Activated CD4-positive, alpha-beta memory T cell treated with anti-CD3 and anti-CD28 coated beads for 36 hours (primary cell): ENCODE measurements around the gene MACF1. TPM values are rescaled to one million over a fixed set of nuclear protein-coding genes. Genes with fewer than 3 reads are reported as not detected.

Source experiments
- CTCF ChIA-PET: fragments of 350-600 bp; sonication (Branson Sonifier 250); formaldehyde crosslinking; loops from one replicate; lab custom pipeline; 2021; ENCODE audit warnings: antibody characterized with exemption, inconsistent platforms; lab: Charles Lee
- POLR2A ChIA-PET: fragments of 350-600 bp; sonication (Branson Sonifier 250); formaldehyde crosslinking; loops from one replicate; lab custom pipeline; 2021; ENCODE audit warnings: antibody characterized with exemption; lab: Charles Lee
- DNase-seq: peaks from one replicate; pipeline ENCODE4 v3.0.0-alpha.2; 2020
- H3K27ac Mint-ChIP-seq: one replicate; pipeline ENCODE4 v1.8.0; 2021; ENCODE audit warnings: mixed read lengths
- H3K27me3 Mint-ChIP-seq: one replicate; pipeline ENCODE4 v1.8.0; 2021; ENCODE audit warnings: mixed read lengths
- H3K36me3 Mint-ChIP-seq: one replicate; pipeline ENCODE4 v1.8.0; 2021; ENCODE audit warnings: mixed read lengths
- H3K4me1 Mint-ChIP-seq: one replicate; pipeline ENCODE4 v1.8.0; 2021; ENCODE audit warnings: low read depth, mixed read lengths
- H3K4me3 Mint-ChIP-seq: one replicate; pipeline ENCODE4 v1.8.0; 2021; ENCODE audit warnings: mild to moderate bottlenecking, mixed read lengths
- H3K9me3 Mint-ChIP-seq: one replicate; pipeline ENCODE4 v1.8.0; 2021; ENCODE audit warnings: mixed read lengths
- intact Hi-C: fragments of 100-400 bp; cut with micrococcal nuclease; formaldehyde crosslinking; loops from one replicate; pipeline ENCODE4 v1.15.1; 2023
- total RNA-seq, 2 experiments: library from RNA; stranded (reverse); gene quantifications; one replicate each; pipeline ENCODE4 v1.2.3, GENCODE V29; 2021

The MACF1 gene
- total RNA-seq, 2 experiments from 2014 or later: 239 to 240 TPM

GRCh38 chr1:39531526-39531925 lies 327.0 kb downstream of the MACF1 start:
- H3K36me3 Mint-ChIP-seq: peaks cover 22% of the 10 kb centered on the region
- no peak overlapping the region for H3K4me3 Mint-ChIP-seq
- no peaks in the 10 kb centered on the region for H3K27me3 Mint-ChIP-seq
- ChIA-PET POLR2A (no interaction called here), CTCF (no interaction called here)
- H3K9me3 Mint-ChIP-seq: no peaks in the 10 kb centered on the region
- H3K27ac Mint-ChIP-seq: no peak overlapping the region
- H3K4me1 Mint-ChIP-seq: no peaks in the 10 kb centered on the region
- intact Hi-C loops: no loop called here
- DNase-seq: no peak

DNA sequence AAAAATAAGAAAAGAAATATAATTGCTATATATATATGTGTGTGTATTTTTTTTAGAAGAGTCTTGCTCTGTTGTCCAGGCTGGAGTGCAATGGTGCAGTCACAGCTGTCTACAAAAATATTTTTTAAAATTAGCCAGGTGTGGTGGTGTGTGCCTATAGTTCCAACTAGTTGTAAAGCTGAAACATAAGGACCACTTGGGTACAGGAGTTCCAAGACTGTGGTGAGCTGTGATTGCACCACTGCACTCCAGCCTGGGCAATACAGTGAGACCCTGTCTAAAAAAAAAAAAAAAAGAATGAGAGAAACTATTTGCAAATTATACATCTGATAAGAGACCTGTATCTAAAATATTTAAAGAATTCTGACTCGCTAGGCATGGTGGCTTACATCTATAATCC lies 328.9 kb downstream of the MACF1 start:
- H3K4me3 Mint-ChIP-seq: no peak overlapping the region
- peaks cover 16% of the 10 kb centered on the region for H3K36me3 Mint-ChIP-seq
- no peaks in the 10 kb centered on the region for H3K4me1 Mint-ChIP-seq
- ChIA-PET POLR2A (no interaction called here), CTCF (interaction anchor here (0.8 kb wide), 2 partner anchors 73 to 156 kb away, joined by 4 read pairs; no protein-coding TSS in a partner anchor)
- intact Hi-C loops: no loop called here
- H3K27ac Mint-ChIP-seq: no peak overlapping the region
- H3K9me3 Mint-ChIP-seq: no peaks in the 10 kb centered on the region
- no peaks in the 10 kb centered on the region for H3K27me3 Mint-ChIP-seq
- no peak for DNase-seq

Other genes with a start within 250 kb of the MACF1 start
- gene AKIRIN1, start 213.4 kb upstream of the MACF1 start, total RNA-seq: 10 to 100 TPM; 73.2 to 74.3 TPM
- 100 to 1,000 TPM; 238 to 240 TPM for gene NDUFS5, start 178.3 kb upstream of the MACF1 start, total RNA-seq